Neural progenitor cell (in vitro differentiated cells): ENCODE measurements around the gene WIPF2. TPM values are rescaled to one million over a fixed set of nuclear protein-coding genes. Genes with fewer than 3 reads are reported as not detected.
"Not testable (repeated sequence)": the region's sequence is repeated elsewhere in the genome, so short reads cannot be mapped to it uniquely, and the experiment has no call there.

Source experiments
- DNase-seq: peaks from one replicate; pipeline ENCODE4 v3.0.0-alpha.2; 2016; ENCODE audit warnings: low spot score
- H2AFZ ChIP-seq: fragments of 200-600 bp; sonication (generic); replicated peaks from 2 replicates; pipeline ENCODE4 v1.6.1; 2016; ENCODE audit warnings: antibody characterized with exemption
- H3F3A ChIP-seq: fragments of 200-600 bp; sonication (generic); 2 replicates; pipeline ENCODE4 v1.6.1; 2016; ENCODE audit warnings: antibody characterized with exemption, low read depth
- H3K27ac ChIP-seq: fragments of 200-600 bp; sonication (generic); 2 replicates; pipeline ENCODE4 v1.5.1; 2016; ENCODE audit warnings: mild to moderate bottlenecking
- H3K27me3 ChIP-seq: fragments of 200-600 bp; sonication (generic); 2 replicates; pipeline ENCODE4 v1.6.1; 2016; ENCODE audit warnings: mild to moderate bottlenecking, moderate library complexity
- H3K36me3 ChIP-seq: fragments of 200-600 bp; sonication (generic); 2 replicates; pipeline ENCODE4 v1.5.1; 2016
- H3K4me1 ChIP-seq: fragments of 200-600 bp; sonication (generic); 2 replicates; pipeline ENCODE4 v1.6.1; 2016; ENCODE audit warnings: mixed run types
- H3K4me2 ChIP-seq: fragments of 200-600 bp; sonication (generic); 2 replicates; pipeline ENCODE4 v1.6.1; 2016
- H3K4me3 ChIP-seq: fragments of 200-600 bp; sonication (generic); 2 replicates; pipeline ENCODE4 v1.5.1; 2016
- H3K79me2 ChIP-seq: fragments of 200-600 bp; sonication (generic); 2 replicates; pipeline ENCODE4 v1.6.1; 2016; ENCODE audit warnings: low read depth
- H3K9ac ChIP-seq: fragments of 200-600 bp; sonication (generic); 2 replicates; pipeline ENCODE4 v1.6.1; 2016
- H3K9me3 ChIP-seq: fragments of 200-600 bp; sonication (generic); 2 replicates; pipeline ENCODE4 v1.5.1; 2016; ENCODE audit warnings: low read depth
- H4K20me1 ChIP-seq: fragments of 200-600 bp; sonication (generic); 2 replicates; pipeline ENCODE4 v1.6.1; 2016; ENCODE audit warnings: low read depth
- H3K27ac Mint-ChIP-seq: 3 replicates; pipeline ENCODE4 v1.8.0; 2021; ENCODE audit warnings: mixed read lengths
- H3K27me3 Mint-ChIP-seq: 2 replicates; pipeline ENCODE4 v1.8.0; 2022; ENCODE audit warnings: low read depth, mild to moderate bottlenecking, inconsistent platforms, moderate library complexity, mixed read lengths; ENCODE audit not compliant: insufficient read depth
- H3K36me3 Mint-ChIP-seq: 3 replicates; pipeline ENCODE4 v1.8.0; 2021; ENCODE audit warnings: mixed read lengths
- H3K4me1 Mint-ChIP-seq: 3 replicates; pipeline ENCODE4 v1.8.0; 2021; ENCODE audit warnings: mixed read lengths
- H3K4me3 Mint-ChIP-seq: 3 replicates; pipeline ENCODE4 v1.8.0; 2021; ENCODE audit warnings: mild to moderate bottlenecking, moderate library complexity, mixed read lengths
- H3K9me3 Mint-ChIP-seq: 3 replicates; pipeline ENCODE4 v1.8.0; 2020; ENCODE audit warnings: mixed read lengths
- EZH2 ChIP-seq: fragments of 200-600 bp; sonication (generic); IDR thresholded peaks from 2 replicates; pipeline ENCODE4 v1.6.1; 2017; ENCODE audit warnings: antibody characterized with exemption, mild to moderate bottlenecking, moderate library complexity
- EZH2phosphoT487 ChIP-seq: fragments of 200-600 bp; sonication (generic); IDR thresholded peaks from 2 replicates; pipeline ENCODE4 v1.6.1; 2017; ENCODE audit warnings: antibody characterized with exemption
- total RNA-seq: library from RNA; depleted of rRNA; stranded (reverse); fragments of >200 nt; gene quantifications from 2 replicates; pipeline ENCODE4 v1.2.3, GENCODE V29; 2015; ENCODE audit warnings: low replicate concordance
- TF ChIP-seq, protein P1 (sequence below): fragments of 200-600 bp; sonication (generic); IDR thresholded peaks from 2 replicates; pipeline ENCODE4 v1.5.1; 2017; ENCODE audit warnings: antibody characterized with exemption, mild to moderate bottlenecking

Gene WIPF2
- total RNA-seq, 1 donor from 2014 or later: 6.8 TPM

DNA sequence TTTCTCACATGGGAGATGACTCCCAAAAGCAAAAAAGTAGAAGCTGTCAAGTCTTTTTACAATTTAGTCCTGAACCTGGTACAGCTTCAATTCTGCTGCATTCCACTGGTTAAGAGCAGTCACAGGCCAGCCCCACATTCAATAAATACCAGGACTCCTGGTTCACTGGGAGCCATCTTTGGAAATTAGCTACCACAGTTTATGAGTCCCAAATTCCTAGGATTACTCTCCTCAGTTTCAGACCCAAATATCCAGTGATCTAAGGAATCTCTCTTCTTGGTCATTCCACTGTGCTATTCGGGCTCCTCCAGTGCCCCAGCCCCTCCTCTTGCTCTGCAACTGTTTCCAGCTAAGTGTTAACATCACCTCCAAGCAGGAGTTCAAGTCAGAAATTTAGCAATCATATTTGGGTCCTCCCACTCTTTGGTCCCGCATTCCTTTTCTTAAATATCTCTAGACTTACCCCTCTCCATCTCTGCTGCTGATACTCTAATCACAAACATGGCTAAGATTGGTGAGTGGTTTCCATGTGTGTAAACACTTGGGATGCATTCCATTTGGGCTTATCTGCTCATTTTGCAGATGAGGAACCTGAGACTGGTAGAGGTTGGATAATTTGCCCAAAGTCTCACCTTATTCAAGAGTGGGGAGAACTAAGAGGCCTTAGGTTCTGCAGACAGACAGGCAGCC is 9.6 kb upstream of the WIPF2 start:
- H3K27ac Mint-ChIP-seq: peak overlapping the region; percentile 20
- H3K36me3 ChIP-seq: no peaks in the 10 kb centered on the region

DNA sequence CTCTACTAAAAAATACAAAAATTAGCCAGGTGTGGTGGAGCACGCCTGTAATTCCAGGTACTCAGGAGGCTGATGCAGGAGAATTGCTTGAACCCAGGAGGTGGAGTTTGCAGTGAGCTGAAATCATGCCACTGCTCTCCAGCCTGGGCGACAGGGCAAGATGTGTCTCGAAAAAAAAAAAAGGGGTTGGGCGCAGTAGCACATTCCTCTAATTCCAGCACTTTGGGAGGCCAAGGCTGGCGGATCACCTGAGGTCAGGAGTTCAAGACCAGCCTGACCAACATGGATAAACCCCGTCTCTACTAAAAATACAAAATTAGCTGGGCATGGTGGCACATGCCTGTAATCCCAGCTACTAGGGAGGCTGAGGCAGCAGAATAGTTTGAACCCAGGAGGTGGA is 5.2 kb upstream of the WIPF2 start:
- not testable (repeated sequence) for H3K27ac ChIP-seq, H3K27ac Mint-ChIP-seq, H3K4me3 Mint-ChIP-seq, H3K9ac ChIP-seq, H3K27me3 ChIP-seq, H3K4me1 Mint-ChIP-seq, H3K4me1 ChIP-seq, H3K27me3 Mint-ChIP-seq, H3K36me3 ChIP-seq, H3K4me3 ChIP-seq, DNase-seq, H2AFZ ChIP-seq, H3K36me3 Mint-ChIP-seq, H3K9me3 ChIP-seq, H3K9me3 Mint-ChIP-seq, H3K79me2 ChIP-seq, H3K4me2 ChIP-seq, H4K20me1 ChIP-seq
- H3F3A ChIP-seq: peaks cover 16% of the 10 kb centered on the region

More for the DNA sequence above, 9.6 kb upstream of the WIPF2 start:
- peaks cover 5% of the 10 kb centered on the region for H3K27me3 Mint-ChIP-seq
- H2AFZ ChIP-seq: peak overlapping the region; percentile 41
- no peaks in the 10 kb centered on the region for H3K4me1 ChIP-seq
- DNase-seq: no peak
- no peaks in the 10 kb centered on the region for H3K79me2 ChIP-seq
- H3K9me3 ChIP-seq: no peaks in the 10 kb centered on the region
- no peak overlapping the region for H3K4me3 Mint-ChIP-seq
- H4K20me1 ChIP-seq: no peaks in the 10 kb centered on the region
- no peak overlapping the region for H3K4me2 ChIP-seq
- TF ChIP-seq, protein P1, sequence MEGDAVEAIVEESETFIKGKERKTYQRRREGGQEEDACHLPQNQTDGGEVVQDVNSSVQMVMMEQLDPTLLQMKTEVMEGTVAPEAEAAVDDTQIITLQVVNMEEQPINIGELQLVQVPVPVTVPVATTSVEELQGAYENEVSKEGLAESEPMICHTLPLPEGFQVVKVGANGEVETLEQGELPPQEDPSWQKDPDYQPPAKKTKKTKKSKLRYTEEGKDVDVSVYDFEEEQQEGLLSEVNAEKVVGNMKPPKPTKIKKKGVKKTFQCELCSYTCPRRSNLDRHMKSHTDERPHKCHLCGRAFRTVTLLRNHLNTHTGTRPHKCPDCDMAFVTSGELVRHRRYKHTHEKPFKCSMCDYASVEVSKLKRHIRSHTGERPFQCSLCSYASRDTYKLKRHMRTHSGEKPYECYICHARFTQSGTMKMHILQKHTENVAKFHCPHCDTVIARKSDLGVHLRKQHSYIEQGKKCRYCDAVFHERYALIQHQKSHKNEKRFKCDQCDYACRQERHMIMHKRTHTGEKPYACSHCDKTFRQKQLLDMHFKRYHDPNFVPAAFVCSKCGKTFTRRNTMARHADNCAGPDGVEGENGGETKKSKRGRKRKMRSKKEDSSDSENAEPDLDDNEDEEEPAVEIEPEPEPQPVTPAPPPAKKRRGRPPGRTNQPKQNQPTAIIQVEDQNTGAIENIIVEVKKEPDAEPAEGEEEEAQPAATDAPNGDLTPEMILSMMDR: no peak
- TF ChIP-seq EZH2 (no peak), EZH2phosphoT487 (no peak)
- H3K4me1 Mint-ChIP-seq: no peaks in the 10 kb centered on the region
- no peak overlapping the region for H3K4me3 ChIP-seq
- no peak overlapping the region for H3K27ac ChIP-seq
- no peaks in the 10 kb centered on the region for H3K36me3 Mint-ChIP-seq
- no peaks in the 10 kb centered on the region for H3K27me3 ChIP-seq
- no peaks in the 10 kb centered on the region for H3K9me3 Mint-ChIP-seq
- peaks cover 3% of the 10 kb centered on the region for H3F3A ChIP-seq
- H3K9ac ChIP-seq: no peak overlapping the region

DNA sequence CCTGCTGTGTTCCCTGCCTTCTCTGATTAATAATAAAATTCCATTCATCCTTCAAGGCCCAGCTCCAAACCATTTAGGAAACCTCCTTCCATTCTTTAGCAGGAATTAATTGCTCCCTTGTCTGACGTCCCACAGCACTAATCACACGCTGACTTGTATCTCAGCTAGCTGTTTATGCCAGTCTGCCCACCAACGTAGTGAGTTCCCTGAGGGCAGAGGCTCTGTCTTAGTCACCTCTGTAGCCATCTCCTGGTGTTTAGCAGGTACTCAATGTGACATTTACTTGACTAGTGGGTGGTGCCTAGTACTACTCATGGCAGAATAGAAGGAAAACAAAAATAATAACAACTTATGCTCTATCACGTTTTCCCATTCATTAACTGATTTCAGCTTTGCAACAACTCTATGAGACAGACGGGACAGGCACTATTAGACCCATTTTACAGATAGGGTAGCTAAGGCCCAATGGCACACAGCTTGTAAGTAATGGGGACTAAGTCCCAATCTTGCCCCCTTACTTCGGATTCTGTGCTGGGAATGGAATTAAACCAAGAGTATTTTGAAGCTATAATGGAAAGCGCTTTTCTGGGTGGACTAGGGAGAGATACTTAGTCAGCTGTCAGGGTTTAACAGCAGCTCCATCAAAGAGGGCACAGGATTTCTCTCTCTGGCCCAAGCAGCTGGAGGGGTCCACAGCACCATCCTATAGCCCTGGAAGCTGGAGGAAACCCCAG is 931 bp upstream of the WIPF2 start:
- Histone ChIP-seq H3K4me1 (no peaks in the 10 kb centered on the region), H3K4me3 (peak overlapping the region; percentile 99), H3K9me3 (no peaks in the 10 kb centered on the region), H2AFZ (peak overlapping the region; percentile 88), H3K4me2 (peak overlapping the region; percentile 78), H3K9ac (no peak overlapping the region), H3F3A (peaks cover 30% of the 10 kb centered on the region), H3K27me3 (no peaks in the 10 kb centered on the region), H3K79me2 (peaks cover 27% of the 10 kb centered on the region), H3K36me3 (no peaks in the 10 kb centered on the region), H4K20me1 (no peaks in the 10 kb centered on the region), H3K27ac (peak overlapping the region; percentile 61)
- H3K4me1 Mint-ChIP-seq: peaks cover 21% of the 10 kb centered on the region
- no peaks in the 10 kb centered on the region for H3K9me3 Mint-ChIP-seq
- peak overlapping the region; percentile 99 for H3K27ac Mint-ChIP-seq
- peaks cover 2% of the 10 kb centered on the region for H3K27me3 Mint-ChIP-seq
- TF ChIP-seq, protein P1: no peak
- TF ChIP-seq EZH2: no peak
- no peak for TF ChIP-seq EZH2phosphoT487
- peak overlapping the region; percentile 93 for H3K4me3 Mint-ChIP-seq
- H3K36me3 Mint-ChIP-seq: peaks cover 2% of the 10 kb centered on the region
- DNase-seq: no peak
